H9 (cell line): ENCODE data around the gene RAI1. TPM values are rescaled to one million over a fixed set of nuclear protein-coding genes. Genes with fewer than 3 reads are reported as not detected.

Experiments used
- DNase-seq: peaks from one replicate; pipeline ENCODE4 v3.0.0-alpha.2; 2017
- H2AFZ ChIP-seq: one replicate; pipeline ENCODE4 v1.6.1; 2013; ENCODE audit warnings: mild to moderate bottlenecking, low read length, control low read depth, moderate library complexity
- H2AK5ac ChIP-seq: 2 replicates; pipeline ENCODE4 v1.6.1; 2013; ENCODE audit warnings: low read length, control low read depth, mixed read lengths; ENCODE audit not compliant: insufficient read length
- H2BK120ac ChIP-seq: one replicate; pipeline ENCODE4 v1.6.1; 2013; ENCODE audit warnings: low read depth, mild to moderate bottlenecking, low read length, control low read depth, inconsistent platforms; ENCODE audit not compliant: poor library complexity, severe bottlenecking
- H2BK12ac ChIP-seq: 2 replicates; pipeline ENCODE4 v1.6.1; 2013; ENCODE audit warnings: low read length, control low read depth, mixed read lengths, low read depth; ENCODE audit not compliant: insufficient read length
- H2BK15ac ChIP-seq: 2 replicates; pipeline ENCODE4 v1.6.1; 2013; ENCODE audit warnings: low read depth, low read length, control low read depth
- H2BK20ac ChIP-seq: one replicate; pipeline ENCODE4 v1.6.1; 2013; ENCODE audit warnings: low read depth, mild to moderate bottlenecking, low read length, control low read depth, inconsistent platforms; ENCODE audit not compliant: poor library complexity, severe bottlenecking
- H2BK5ac ChIP-seq: 2 replicates; pipeline ENCODE4 v1.6.1; 2013; ENCODE audit warnings: low read length, control low read depth, mixed read lengths; ENCODE audit not compliant: insufficient read length
- H3K14ac ChIP-seq: 2 replicates; pipeline ENCODE4 v1.6.1; 2013; ENCODE audit warnings: low read length, control low read depth; ENCODE audit not compliant: insufficient read depth
- H3K18ac ChIP-seq: 2 replicates; pipeline ENCODE4 v1.6.1; 2013; ENCODE audit warnings: low read depth, mild to moderate bottlenecking, mixed read lengths, low read length, control low read depth; ENCODE audit not compliant: insufficient read length
- H3K23ac ChIP-seq: 2 replicates; pipeline ENCODE4 v1.6.1; 2013; ENCODE audit warnings: low read length, control low read depth, mixed read lengths, low read depth; ENCODE audit not compliant: insufficient read length
- H3K23me2 ChIP-seq: 2 replicates; pipeline ENCODE4 v1.6.1; 2013; ENCODE audit warnings: low read depth, mild to moderate bottlenecking, mixed read lengths, low read length, control low read depth; ENCODE audit not compliant: insufficient read length, poor library complexity, severe bottlenecking
- H3K27ac ChIP-seq: 2 replicates; pipeline ENCODE4 v1.5.1; 2013; ENCODE audit warnings: low read length, control low read depth, mixed read lengths, low read depth; ENCODE audit not compliant: insufficient read length
- H3K27me3 ChIP-seq: 2 replicates; pipeline ENCODE4 v1.6.1; 2013; ENCODE audit warnings: low read length, control low read depth, inconsistent platforms; ENCODE audit not compliant: insufficient read depth
- H3K4ac ChIP-seq: 2 replicates; pipeline ENCODE4 v1.6.1; 2013; ENCODE audit warnings: low read depth, mild to moderate bottlenecking, control low read depth, inconsistent platforms, low read length, moderate library complexity
- H3K4me1 ChIP-seq: 2 replicates; pipeline ENCODE4 v1.6.1; 2013; ENCODE audit warnings: low read length, control low read depth, inconsistent platforms; ENCODE audit not compliant: insufficient read depth
- H3K4me2 ChIP-seq: 2 replicates; pipeline ENCODE4 v1.6.1; 2013; ENCODE audit warnings: low read length, control low read depth, mixed read lengths; ENCODE audit not compliant: insufficient read length, insufficient read depth
- H3K56ac ChIP-seq: 2 replicates; pipeline ENCODE4 v1.6.1; 2013; ENCODE audit warnings: low read depth, mild to moderate bottlenecking, mixed read lengths, low read length, control low read depth; ENCODE audit not compliant: insufficient read length
- H3K79me1 ChIP-seq: 2 replicates; pipeline ENCODE4 v1.6.1; 2013; ENCODE audit warnings: low read depth, mild to moderate bottlenecking, moderate library complexity, low read length, control low read depth, inconsistent platforms; ENCODE audit not compliant: insufficient read depth, poor library complexity, severe bottlenecking
- H3K79me2 ChIP-seq: 2 replicates; pipeline ENCODE4 v1.6.1; 2013; ENCODE audit warnings: low read length, control low read depth, inconsistent platforms; ENCODE audit not compliant: insufficient read depth
- H3K9ac ChIP-seq: 2 replicates; pipeline ENCODE4 v1.6.1; 2013; ENCODE audit warnings: low read length, control low read depth, mixed read lengths; ENCODE audit not compliant: insufficient read length; ENCODE audit errors: extremely low read depth
- H3K9me3 ChIP-seq: one replicate; pipeline ENCODE4 v1.6.1; 2013; ENCODE audit warnings: low read depth, low read length, inconsistent platforms; ENCODE audit not compliant: control insufficient read depth
- H3T11ph ChIP-seq: one replicate; pipeline ENCODE4 v1.6.1; 2013; ENCODE audit warnings: mild to moderate bottlenecking, low read length, control low read depth, inconsistent platforms
- H4K20me1 ChIP-seq: one replicate; pipeline ENCODE4 v1.6.1; 2013; ENCODE audit not compliant: control insufficient read depth, insufficient read length, insufficient read depth
- H4K5ac ChIP-seq: 2 replicates; pipeline ENCODE4 v1.6.1; 2013; ENCODE audit warnings: low read depth, mild to moderate bottlenecking, mixed read lengths, low read length, control low read depth; ENCODE audit not compliant: insufficient read length
- H4K8ac ChIP-seq: replicated peaks from 2 replicates; pipeline ENCODE4 v1.6.1; 2013; ENCODE audit warnings: low read length, control low read depth, mixed read lengths, low read depth; ENCODE audit not compliant: insufficient read length
- H4K91ac ChIP-seq: 2 replicates; pipeline ENCODE4 v1.6.1; 2013; ENCODE audit warnings: low read depth, mild to moderate bottlenecking, moderate library complexity, mixed read lengths, low read length, control low read depth; ENCODE audit not compliant: insufficient read length
- H3K27ac Mint-ChIP-seq, 3 experiments: 2 replicates in 2 of 3; 3 replicates in 1 of 3; pipeline ENCODE4 v1.8.0; 2020 to 2021; ENCODE audit warnings: mixed read lengths in 3 of 3, mild to moderate bottlenecking in 1 of 3, moderate library complexity in 1 of 3
- H3K27me3 Mint-ChIP-seq: 2 replicates; pipeline ENCODE4 v1.8.0; 2021; ENCODE audit warnings: low read depth, mild to moderate bottlenecking, moderate library complexity, mixed read lengths
- H3K36me3 Mint-ChIP-seq, 3 experiments: 2 replicates in 2 of 3; 3 replicates in 1 of 3; pipeline ENCODE4 v1.8.0; 2020 to 2021; ENCODE audit warnings: low read depth in 3 of 3, mixed read lengths in 3 of 3; ENCODE audit not compliant: insufficient read depth in 1 of 3
- H3K4me1 Mint-ChIP-seq, 2 experiments: 2 replicates each; pipeline ENCODE4 v1.8.0; 2020; ENCODE audit warnings: mixed read lengths in 2 of 2
- H3K4me3 Mint-ChIP-seq, 2 experiments: 2 replicates in 1 of 2; 3 replicates in 1 of 2; pipeline ENCODE4 v1.8.0; 2020 to 2021; ENCODE audit warnings: mild to moderate bottlenecking in 2 of 2, mixed read lengths in 2 of 2, moderate library complexity in 1 of 2
- H3K9me3 Mint-ChIP-seq, 2 experiments: 2 replicates in 1 of 2; 3 replicates in 1 of 2; pipeline ENCODE4 v1.8.0; 2020; ENCODE audit warnings: mild to moderate bottlenecking in 2 of 2, mixed read lengths in 2 of 2, moderate library complexity in 1 of 2
- CTCF ChIP-seq: fragments of 200-600 bp; sonication (generic); conservative IDR thresholded peaks from 3 replicates; pipeline ENCODE4 v1.8.0; 2021; ENCODE audit warnings: antibody characterized with exemption, mild to moderate bottlenecking
- WGBS: extraction: QIAGEN DNeasy Blood & Tissue Kit; methylation state at CpG from one replicate; pipeline ENCODE4 v1.1.7; 2013; ENCODE audit warnings: missing lambda C conversion rate, low lambda C conversion rate, mixed read lengths; ENCODE audit not compliant: insufficient read length; ENCODE audit errors: extremely low coverage; 5-methylcytosine and 5-hydroxymethylcytosine counted together
- total RNA-seq: library from RNA; stranded (reverse); gene quantifications from 2 replicates; pipeline ENCODE4 v1.2.1, GENCODE V29; 2021

Gene RAI1
- total RNA-seq, 1 experiment from 2014 or later: 1.5 TPM

GRCh38 chr17:17826342-17826713, 145.1 kb downstream of the RAI1 start:
- Histone ChIP-seq H3K79me2 (peaks cover 14% of the 10 kb centered on the region; the same call in 1 of the 2 replicates), H2AK5ac (no peak overlapping the region), H3K79me1 (peaks cover 22% of the 10 kb centered on the region), H3K18ac (no peak overlapping the region), H4K91ac (no peak overlapping the region), H3T11ph (no peak overlapping the region), H3K4me2 (no peak overlapping the region), H3K23me2 (peaks cover 9% of the 10 kb centered on the region), H3K56ac (no peak overlapping the region), H4K8ac (no peak overlapping the region), H2BK120ac (no peak overlapping the region), H2AFZ (no peak overlapping the region), H3K23ac (no peak overlapping the region), H3K27ac (no peak overlapping the region), H3K14ac (no peak overlapping the region), H3K4me1 (peaks cover 11% of the 10 kb centered on the region), H3K9ac (no peak overlapping the region), H4K20me1 (peaks cover 2% of the 10 kb centered on the region), H2BK5ac (no peak overlapping the region), H3K4ac (no peak overlapping the region), H4K5ac (no peak overlapping the region), H3K27me3 (no peaks in the 10 kb centered on the region), H3K9me3 (no peaks in the 10 kb centered on the region), H2BK20ac (no peak overlapping the region), H2BK12ac (no peak overlapping the region), H2BK15ac (no peak overlapping the region)
- WGBS: no CpG with 5 or more reads among the region's 2 CpGs
- no peak for DNase-seq
- Mint-ChIP-seq H3K27ac (peak overlapping the region in 2 of 3 experiments; percentile 41 to 89; a peak in 4 of 7 replicates), H3K4me1 (peaks cover 47 to 69% of the 10 kb centered on the region in 2 experiments), H3K27me3 (no peaks in the 10 kb centered on the region), H3K4me3 (peak overlapping the region in 1 of 2 experiments; percentile 63; a peak in 2 of 5 replicates), H3K36me3 (peaks cover 8 to 33% (median 17%) of the 10 kb centered on the region in 3 experiments; a peak in 6 of 7 replicates), H3K9me3 (no peaks in the 10 kb centered on the region)
- TF ChIP-seq CTCF: no peak
